ENCODE data around the gene CTNNA1.
"Not testable (repeated sequence)": the region's sequence is repeated elsewhere in the genome, so short reads cannot be mapped to it uniquely, and the experiment has no call there.

CTNNA1 gene

DNA sequence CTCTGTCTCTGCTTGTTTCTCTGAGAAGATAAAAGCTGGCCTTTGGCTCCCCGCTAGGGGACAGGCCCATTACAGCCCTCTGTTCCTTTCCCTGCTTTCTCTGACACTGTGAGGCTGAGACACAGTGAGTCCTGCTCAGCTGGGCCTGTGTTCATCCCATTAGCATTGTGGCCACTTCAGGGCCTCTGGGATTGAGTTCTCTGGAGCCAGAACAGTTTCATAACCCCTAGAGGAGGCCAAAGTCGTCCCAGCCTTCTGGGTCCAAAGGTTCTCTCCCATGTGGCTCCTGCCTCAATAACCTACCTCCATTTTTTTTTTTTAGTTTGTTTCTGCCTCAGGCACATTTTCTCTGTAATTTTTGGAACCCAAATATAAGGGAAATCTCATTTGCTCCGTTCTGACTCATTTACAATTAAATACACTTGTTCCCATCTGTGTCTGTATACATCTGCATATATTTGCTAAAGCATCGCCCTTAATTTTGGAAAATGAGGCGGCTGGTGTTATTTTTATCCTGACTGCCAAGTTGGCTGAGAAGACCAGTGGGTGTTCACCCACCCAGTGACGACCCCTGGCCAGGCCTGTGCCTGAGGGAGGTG lies 27.3 kb upstream of the CTNNA1 start:
- DNase-seq (ENCODE audit: low spot score) = no peak
- TF ChIP-seq, protein P1, sequence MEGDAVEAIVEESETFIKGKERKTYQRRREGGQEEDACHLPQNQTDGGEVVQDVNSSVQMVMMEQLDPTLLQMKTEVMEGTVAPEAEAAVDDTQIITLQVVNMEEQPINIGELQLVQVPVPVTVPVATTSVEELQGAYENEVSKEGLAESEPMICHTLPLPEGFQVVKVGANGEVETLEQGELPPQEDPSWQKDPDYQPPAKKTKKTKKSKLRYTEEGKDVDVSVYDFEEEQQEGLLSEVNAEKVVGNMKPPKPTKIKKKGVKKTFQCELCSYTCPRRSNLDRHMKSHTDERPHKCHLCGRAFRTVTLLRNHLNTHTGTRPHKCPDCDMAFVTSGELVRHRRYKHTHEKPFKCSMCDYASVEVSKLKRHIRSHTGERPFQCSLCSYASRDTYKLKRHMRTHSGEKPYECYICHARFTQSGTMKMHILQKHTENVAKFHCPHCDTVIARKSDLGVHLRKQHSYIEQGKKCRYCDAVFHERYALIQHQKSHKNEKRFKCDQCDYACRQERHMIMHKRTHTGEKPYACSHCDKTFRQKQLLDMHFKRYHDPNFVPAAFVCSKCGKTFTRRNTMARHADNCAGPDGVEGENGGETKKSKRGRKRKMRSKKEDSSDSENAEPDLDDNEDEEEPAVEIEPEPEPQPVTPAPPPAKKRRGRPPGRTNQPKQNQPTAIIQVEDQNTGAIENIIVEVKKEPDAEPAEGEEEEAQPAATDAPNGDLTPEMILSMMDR (IDR thresholded peaks at IDR 0.05; ENCODE audit: extremely low read depth, missing control alignments) = no peak

- TF ChIP-seq, protein P1 (IDR thresholded peaks at IDR 0.05; ENCODE audit: extremely low read depth, missing control alignments) = no peak
- no peak for DNase-seq (ENCODE audit: low spot score)
Observed at GRCh38 chr5:138726848-138727247, 26.4 kb upstream of the CTNNA1 start.

- DNase-seq (ENCODE audit: low spot score) = not testable (repeated sequence)
Observed at GRCh38 chr5:138730496-138730895, 22.7 kb upstream of the CTNNA1 start.

GRCh38 chr5:138732466-138732865 lies 20.8 kb upstream of the CTNNA1 start:
- DNase-seq (ENCODE audit: low spot score) = no peak
- TF ChIP-seq, protein P1 (IDR thresholded peaks at IDR 0.05; ENCODE audit: extremely low read depth, missing control alignments) = no peak

GRCh38 chr5:138732933-138733332 lies 20.3 kb upstream of the CTNNA1 start:
- DNase-seq (ENCODE audit: low spot score) = no peak
- TF ChIP-seq, protein P1 (IDR thresholded peaks at IDR 0.05; ENCODE audit: extremely low read depth, missing control alignments) = no peak

DNA sequence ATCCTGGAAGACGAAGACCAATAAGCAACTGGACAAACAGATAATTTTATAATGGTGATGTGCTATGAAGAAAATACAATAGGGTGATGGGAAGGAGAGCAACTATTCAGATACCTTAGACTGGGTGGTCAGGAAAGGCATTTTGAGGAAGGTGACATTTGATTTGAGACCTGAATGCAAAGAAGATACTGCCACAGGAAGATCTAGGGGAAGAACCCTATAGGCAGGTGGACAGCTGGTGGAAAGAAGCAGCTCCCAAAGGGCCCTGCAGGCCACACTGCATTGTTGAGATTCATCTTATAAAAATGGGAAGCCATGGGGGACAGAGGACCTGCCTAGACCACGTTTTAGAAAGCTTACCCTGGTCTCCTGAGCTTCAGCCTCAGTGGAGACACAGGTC lies 19.7 kb upstream of the CTNNA1 start:
- DNase-seq (ENCODE audit: low spot score) = no peak
- TF ChIP-seq, protein P1 (IDR thresholded peaks at IDR 0.05; ENCODE audit: extremely low read depth, missing control alignments) = no peak

GRCh38 chr5:138736293-138736692 lies 16.9 kb upstream of the CTNNA1 start:
- TF ChIP-seq, protein P1 (IDR thresholded peaks at IDR 0.05; ENCODE audit: extremely low read depth, missing control alignments) = no peak

DNA sequence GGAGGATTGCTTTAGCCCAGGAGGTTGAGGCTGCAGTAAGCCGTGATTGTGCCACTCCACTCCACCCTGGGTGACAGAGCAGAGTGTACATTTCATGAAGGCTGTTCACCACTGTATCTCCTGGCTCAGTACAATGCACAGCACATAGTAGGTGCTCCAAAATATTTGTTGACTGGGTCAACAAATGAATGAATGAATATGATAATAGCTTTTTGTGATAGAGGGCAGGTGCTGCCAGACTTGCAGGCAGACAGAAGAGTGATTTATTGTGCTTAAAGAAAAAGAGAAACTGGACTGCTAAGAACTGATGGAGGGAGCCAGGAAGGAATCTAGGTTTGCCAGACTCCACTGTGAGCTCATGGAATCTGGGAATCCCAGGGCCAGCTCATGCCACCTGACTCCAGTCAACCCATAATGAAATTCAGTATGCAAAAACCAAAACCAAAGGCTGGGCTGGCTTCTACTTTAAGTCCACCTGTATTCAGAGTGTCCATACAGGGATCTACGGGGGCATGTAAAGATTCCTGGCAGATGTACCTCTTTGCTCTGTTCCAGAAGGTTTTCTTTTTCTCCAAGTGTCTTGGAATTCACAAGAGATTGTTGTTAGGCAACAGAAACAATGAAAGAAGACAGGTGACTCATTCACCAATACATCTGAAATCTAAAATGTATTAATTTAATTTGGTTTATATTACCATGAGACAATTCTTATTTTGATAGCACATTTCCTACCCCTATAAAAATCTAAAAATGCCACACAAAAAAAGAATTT lies 15.5 kb upstream of the CTNNA1 start:
- DNase-seq (ENCODE audit: low spot score) = no peak
- TF ChIP-seq, protein P1 (IDR thresholded peaks at IDR 0.05; ENCODE audit: extremely low read depth, missing control alignments) = no peak

More at GRCh38 chr5:138736293-138736692, 16.9 kb upstream of the CTNNA1 start:
- no peak for DNase-seq (ENCODE audit: low spot score)
